ENCODE data around the gene CYP26B1.

The CYP26B1 gene

DNA sequence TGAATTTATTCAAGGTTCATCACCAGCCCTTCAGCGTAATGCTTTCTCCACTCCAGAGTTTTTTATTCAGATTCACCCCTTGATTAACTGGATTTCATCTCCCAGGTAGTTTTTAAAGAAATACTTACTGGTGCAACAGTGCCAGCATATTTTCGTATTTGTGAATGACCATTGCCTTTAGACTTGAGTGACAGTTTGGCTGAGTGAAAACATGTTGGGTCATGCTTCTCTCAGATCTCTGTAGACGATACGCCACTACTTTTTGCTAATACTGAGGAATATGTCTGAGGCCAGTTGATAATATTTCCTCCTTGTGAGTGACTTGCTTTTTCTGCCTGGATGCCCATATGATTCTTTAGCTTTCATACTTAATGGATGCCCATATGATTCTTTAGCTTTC is 51.5 kb downstream of the CYP26B1 start:
- Histone ChIP-seq H4K20me1 (ENCODE audit: insufficient read depth, low read length) (no peaks in the 10 kb centered on the region), H3K79me2 (ENCODE audit: insufficient read depth, low read length) (no peaks in the 10 kb centered on the region), H3K27ac (ENCODE audit: low read length) (no peak overlapping the region), H3K9ac (ENCODE audit: low read depth, low read length) (no peak overlapping the region), H3K4me1 (ENCODE audit: insufficient read depth, low read length) (no peaks in the 10 kb centered on the region), H3K9me3 (ENCODE audit: insufficient read depth, low read length, severe bottlenecking) (no peaks in the 10 kb centered on the region), H3K4me2 (ENCODE audit: insufficient read depth, low read length) (no peak overlapping the region), H3K27me3 (ENCODE audit: insufficient read depth, low read length, poor library complexity) (no peaks in the 10 kb centered on the region), H2AFZ (ENCODE audit: low read depth, low read length) (no peak overlapping the region), H3K4me3 (ENCODE audit: low read depth in 1 of 2, low read length in 2 of 2) (no peak overlapping the region), H3K36me3 (ENCODE audit: insufficient read depth, low read length) (no peaks in the 10 kb centered on the region)
- TF ChIP-seq EZH2 (IDR thresholded peaks at IDR 0.05; ENCODE audit: borderline replicate concordance, low read depth, low read length, severe bottlenecking): no peak
- TF ChIP-seq, protein P1, sequence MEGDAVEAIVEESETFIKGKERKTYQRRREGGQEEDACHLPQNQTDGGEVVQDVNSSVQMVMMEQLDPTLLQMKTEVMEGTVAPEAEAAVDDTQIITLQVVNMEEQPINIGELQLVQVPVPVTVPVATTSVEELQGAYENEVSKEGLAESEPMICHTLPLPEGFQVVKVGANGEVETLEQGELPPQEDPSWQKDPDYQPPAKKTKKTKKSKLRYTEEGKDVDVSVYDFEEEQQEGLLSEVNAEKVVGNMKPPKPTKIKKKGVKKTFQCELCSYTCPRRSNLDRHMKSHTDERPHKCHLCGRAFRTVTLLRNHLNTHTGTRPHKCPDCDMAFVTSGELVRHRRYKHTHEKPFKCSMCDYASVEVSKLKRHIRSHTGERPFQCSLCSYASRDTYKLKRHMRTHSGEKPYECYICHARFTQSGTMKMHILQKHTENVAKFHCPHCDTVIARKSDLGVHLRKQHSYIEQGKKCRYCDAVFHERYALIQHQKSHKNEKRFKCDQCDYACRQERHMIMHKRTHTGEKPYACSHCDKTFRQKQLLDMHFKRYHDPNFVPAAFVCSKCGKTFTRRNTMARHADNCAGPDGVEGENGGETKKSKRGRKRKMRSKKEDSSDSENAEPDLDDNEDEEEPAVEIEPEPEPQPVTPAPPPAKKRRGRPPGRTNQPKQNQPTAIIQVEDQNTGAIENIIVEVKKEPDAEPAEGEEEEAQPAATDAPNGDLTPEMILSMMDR (IDR thresholded peaks at IDR 0.05; ENCODE audit: borderline replicate concordance, extremely low read depth, low read length, poor library complexity, severe bottlenecking): no peak
- no peak for ATAC-seq (ENCODE audit: insufficient read depth, low read depth)
- no peak for DNase-seq

DNA sequence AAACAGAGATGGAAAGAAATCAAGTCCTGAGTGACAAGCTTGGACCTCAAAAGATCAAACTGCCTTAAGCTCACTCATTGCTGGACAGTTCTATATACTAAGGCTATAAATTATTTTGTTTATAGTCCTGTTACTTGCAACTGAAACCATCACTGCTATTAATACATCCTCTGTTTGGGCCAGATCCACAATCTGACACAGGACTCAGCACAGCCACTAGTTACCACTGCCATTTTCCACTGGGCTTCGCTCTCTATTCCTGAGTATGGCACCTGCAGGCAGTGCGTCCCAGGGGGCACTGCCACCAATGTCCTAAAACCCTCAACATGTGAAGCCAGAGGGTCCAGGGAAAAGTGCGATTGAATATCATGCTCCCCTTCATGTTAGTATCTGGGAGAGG is 52.3 kb downstream of the CYP26B1 start:
- no peaks in the 10 kb centered on the region for H3K4me1 ChIP-seq (ENCODE audit: insufficient read depth, low read length)

DNA sequence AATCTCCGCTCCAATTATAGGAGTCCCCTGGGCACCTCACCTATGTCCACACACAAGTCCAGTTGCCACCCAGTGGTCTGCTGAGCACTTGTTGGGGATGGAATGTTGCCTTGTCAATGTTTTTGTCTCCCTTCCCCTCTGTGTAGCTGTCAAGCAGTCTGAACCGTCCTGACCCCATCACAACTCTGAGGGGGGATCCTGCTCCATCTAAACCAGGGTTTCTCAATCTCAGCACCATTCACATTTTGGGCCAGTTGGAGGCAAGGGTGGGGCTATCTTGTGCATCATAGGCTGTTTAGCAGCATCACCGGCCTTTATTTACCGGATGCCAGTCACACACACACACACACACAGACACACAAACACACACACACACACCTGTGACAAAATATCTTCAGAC is 53.0 kb downstream of the CYP26B1 start:
- H2AFZ ChIP-seq (ENCODE audit: low read depth, low read length): no peak overlapping the region
- H3K4me3 ChIP-seq (ENCODE audit: low read depth in 1 of 2, low read length in 2 of 2): no peak overlapping the region
- no peaks in the 10 kb centered on the region for H3K36me3 ChIP-seq (ENCODE audit: insufficient read depth, low read length)
- H3K4me1 ChIP-seq (ENCODE audit: insufficient read depth, low read length): no peaks in the 10 kb centered on the region
- TF ChIP-seq, protein P1 (IDR thresholded peaks at IDR 0.05; ENCODE audit: borderline replicate concordance, extremely low read depth, low read length, poor library complexity, severe bottlenecking): no peak
- TF ChIP-seq EZH2 (IDR thresholded peaks at IDR 0.05; ENCODE audit: borderline replicate concordance, low read depth, low read length, severe bottlenecking): no peak
- no peaks in the 10 kb centered on the region for H4K20me1 ChIP-seq (ENCODE audit: insufficient read depth, low read length)
- H3K9ac ChIP-seq (ENCODE audit: low read depth, low read length): no peak overlapping the region
- DNase-seq (no peak), ATAC-seq (ENCODE audit: insufficient read depth, low read depth) (no peak)
- no peaks in the 10 kb centered on the region for H3K9me3 ChIP-seq (ENCODE audit: insufficient read depth, low read length, severe bottlenecking)
- no peak overlapping the region for H3K27ac ChIP-seq (ENCODE audit: low read length)
- no peaks in the 10 kb centered on the region for H3K79me2 ChIP-seq (ENCODE audit: insufficient read depth, low read length)
- no peak overlapping the region for H3K4me2 ChIP-seq (ENCODE audit: insufficient read depth, low read length)
- H3K27me3 ChIP-seq (ENCODE audit: insufficient read depth, low read length, poor library complexity): no peaks in the 10 kb centered on the region

More for the DNA sequence above, 52.3 kb downstream of the CYP26B1 start:
- Histone ChIP-seq H3K4me3 (ENCODE audit: low read depth in 1 of 2, low read length in 2 of 2) (no peak overlapping the region), H3K36me3 (ENCODE audit: insufficient read depth, low read length) (no peaks in the 10 kb centered on the region), H3K27me3 (ENCODE audit: insufficient read depth, low read length, poor library complexity) (no peaks in the 10 kb centered on the region), H4K20me1 (ENCODE audit: insufficient read depth, low read length) (no peaks in the 10 kb centered on the region), H3K9ac (ENCODE audit: low read depth, low read length) (no peak overlapping the region), H3K9me3 (ENCODE audit: insufficient read depth, low read length, severe bottlenecking) (no peaks in the 10 kb centered on the region), H3K27ac (ENCODE audit: low read length) (no peak overlapping the region), H2AFZ (ENCODE audit: low read depth, low read length) (no peak overlapping the region), H3K4me2 (ENCODE audit: insufficient read depth, low read length) (no peak overlapping the region), H3K79me2 (ENCODE audit: insufficient read depth, low read length) (no peaks in the 10 kb centered on the region)
- no peak for DNase-seq
- TF ChIP-seq EZH2 (IDR thresholded peaks at IDR 0.05; ENCODE audit: borderline replicate concordance, low read depth, low read length, severe bottlenecking): no peak
- TF ChIP-seq, protein P1 (IDR thresholded peaks at IDR 0.05; ENCODE audit: borderline replicate concordance, extremely low read depth, low read length, poor library complexity, severe bottlenecking): no peak
- no peak for ATAC-seq (ENCODE audit: insufficient read depth, low read depth)

DNA sequence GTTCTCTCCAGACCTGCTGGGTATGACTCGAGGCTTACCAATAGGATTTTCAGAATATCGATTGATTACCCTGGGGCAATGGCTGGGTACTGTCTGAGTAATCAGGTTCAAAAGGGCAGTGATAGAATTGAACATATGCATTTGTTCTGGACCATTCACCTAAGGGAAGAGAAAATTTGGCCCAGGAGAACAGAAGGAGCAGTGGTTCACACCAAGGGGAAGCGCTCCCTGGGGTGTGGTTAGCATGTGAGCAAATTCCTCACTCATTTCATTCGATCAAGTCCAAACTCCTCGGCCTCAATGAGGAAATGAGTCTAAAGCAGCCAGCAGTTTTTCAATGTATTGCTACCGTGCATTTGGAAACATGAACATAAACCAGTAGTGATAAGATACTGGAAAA is 55.6 kb downstream of the CYP26B1 start:
- H3K4me2 ChIP-seq (ENCODE audit: insufficient read depth, low read length): no peak overlapping the region
- no peaks in the 10 kb centered on the region for H3K9me3 ChIP-seq (ENCODE audit: insufficient read depth, low read length, severe bottlenecking)
- TF ChIP-seq, protein P1 (IDR thresholded peaks at IDR 0.05; ENCODE audit: borderline replicate concordance, extremely low read depth, low read length, poor library complexity, severe bottlenecking): no peak
- TF ChIP-seq EZH2 (IDR thresholded peaks at IDR 0.05; ENCODE audit: borderline replicate concordance, low read depth, low read length, severe bottlenecking): no peak
- DNase-seq: no peak
- no peaks in the 10 kb centered on the region for H3K36me3 ChIP-seq (ENCODE audit: insufficient read depth, low read length)
- H4K20me1 ChIP-seq (ENCODE audit: insufficient read depth, low read length): no peaks in the 10 kb centered on the region
- H3K79me2 ChIP-seq (ENCODE audit: insufficient read depth, low read length): no peaks in the 10 kb centered on the region
- H3K9ac ChIP-seq (ENCODE audit: low read depth, low read length): no peak overlapping the region
- no peak overlapping the region for H3K27ac ChIP-seq (ENCODE audit: low read length)
- no peaks in the 10 kb centered on the region for H3K27me3 ChIP-seq (ENCODE audit: insufficient read depth, low read length, poor library complexity)
- no peak for ATAC-seq (ENCODE audit: insufficient read depth, low read depth)
- no peak overlapping the region for H3K4me3 ChIP-seq (ENCODE audit: low read depth in 1 of 2, low read length in 2 of 2)
- H3K4me1 ChIP-seq (ENCODE audit: insufficient read depth, low read length): no peaks in the 10 kb centered on the region
- H2AFZ ChIP-seq (ENCODE audit: low read depth, low read length): no peak overlapping the region

Measured in DND-41 (cell line).